ENCODE results near the gene NR1H2. TPM values are rescaled to one million over a fixed set of nuclear protein-coding genes. Genes with fewer than 3 reads are reported as not detected.

The NR1H2 gene
- total and polyA plus RNA-seq, 10 of the 15 experiments (the other 5 are each of a cell fraction or from before 2014, with no cell fraction given): 0.05 to 54.2 (median 35.1) TPM

DNA sequence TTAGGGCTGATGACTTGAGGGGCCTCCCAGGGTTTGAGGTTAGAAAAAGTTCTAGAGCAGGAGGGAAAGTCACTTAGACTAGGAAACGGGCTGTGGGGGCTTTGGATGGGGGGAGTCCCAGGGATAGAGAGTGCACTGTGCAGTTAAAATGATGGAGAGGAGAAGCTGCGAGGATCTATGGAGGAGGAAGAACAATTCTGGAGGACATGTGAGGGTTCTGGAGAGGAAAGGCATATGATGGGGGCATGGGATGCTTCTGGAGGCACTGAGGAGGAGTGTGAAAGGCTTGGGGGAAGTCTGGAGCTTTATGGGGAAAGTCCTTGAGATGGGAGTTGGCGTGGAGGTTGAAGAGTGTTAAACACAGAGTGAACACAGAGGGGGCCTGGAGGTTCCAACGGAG, 49.2 kb upstream of the NR1H2 start:
- TF ChIP-seq, protein P1, sequence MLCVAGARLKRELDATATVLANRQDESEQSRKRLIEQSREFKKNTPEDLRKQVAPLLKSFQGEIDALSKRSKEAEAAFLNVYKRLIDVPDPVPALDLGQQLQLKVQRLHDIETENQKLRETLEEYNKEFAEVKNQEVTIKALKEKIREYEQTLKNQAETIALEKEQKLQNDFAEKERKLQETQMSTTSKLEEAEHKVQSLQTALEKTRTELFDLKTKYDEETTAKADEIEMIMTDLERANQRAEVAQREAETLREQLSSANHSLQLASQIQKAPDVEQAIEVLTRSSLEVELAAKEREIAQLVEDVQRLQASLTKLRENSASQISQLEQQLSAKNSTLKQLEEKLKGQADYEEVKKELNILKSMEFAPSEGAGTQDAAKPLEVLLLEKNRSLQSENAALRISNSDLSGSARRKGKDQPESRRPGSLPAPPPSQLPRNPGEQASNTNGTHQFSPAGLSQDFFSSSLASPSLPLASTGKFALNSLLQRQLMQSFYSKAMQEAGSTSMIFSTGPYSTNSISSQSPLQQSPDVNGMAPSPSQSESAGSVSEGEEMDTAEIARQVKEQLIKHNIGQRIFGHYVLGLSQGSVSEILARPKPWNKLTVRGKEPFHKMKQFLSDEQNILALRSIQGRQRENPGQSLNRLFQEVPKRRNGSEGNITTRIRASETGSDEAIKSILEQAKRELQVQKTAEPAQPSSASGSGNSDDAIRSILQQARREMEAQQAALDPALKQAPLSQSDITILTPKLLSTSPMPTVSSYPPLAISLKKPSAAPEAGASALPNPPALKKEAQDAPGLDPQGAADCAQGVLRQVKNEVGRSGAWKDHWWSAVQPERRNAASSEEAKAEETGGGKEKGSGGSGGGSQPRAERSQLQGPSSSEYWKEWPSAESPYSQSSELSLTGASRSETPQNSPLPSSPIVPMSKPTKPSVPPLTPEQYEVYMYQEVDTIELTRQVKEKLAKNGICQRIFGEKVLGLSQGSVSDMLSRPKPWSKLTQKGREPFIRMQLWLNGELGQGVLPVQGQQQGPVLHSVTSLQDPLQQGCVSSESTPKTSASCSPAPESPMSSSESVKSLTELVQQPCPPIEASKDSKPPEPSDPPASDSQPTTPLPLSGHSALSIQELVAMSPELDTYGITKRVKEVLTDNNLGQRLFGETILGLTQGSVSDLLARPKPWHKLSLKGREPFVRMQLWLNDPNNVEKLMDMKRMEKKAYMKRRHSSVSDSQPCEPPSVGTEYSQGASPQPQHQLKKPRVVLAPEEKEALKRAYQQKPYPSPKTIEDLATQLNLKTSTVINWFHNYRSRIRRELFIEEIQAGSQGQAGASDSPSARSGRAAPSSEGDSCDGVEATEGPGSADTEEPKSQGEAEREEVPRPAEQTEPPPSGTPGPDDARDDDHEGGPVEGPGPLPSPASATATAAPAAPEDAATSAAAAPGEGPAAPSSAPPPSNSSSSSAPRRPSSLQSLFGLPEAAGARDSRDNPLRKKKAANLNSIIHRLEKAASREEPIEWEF (IDR thresholded peaks at IDR 0.05; ENCODE audit: insufficient replicate concordance, low read depth, low read length): no peak
- no peak for TF ChIP-seq ZBED1 (IDR thresholded peaks at IDR 0.05; ENCODE audit: borderline replicate concordance)
- TF ChIP-seq ZNF384 (IDR thresholded peaks at IDR 0.05; ENCODE audit: borderline replicate concordance, low read depth, low read length): no peak
- TF ChIP-seq, protein P2, sequence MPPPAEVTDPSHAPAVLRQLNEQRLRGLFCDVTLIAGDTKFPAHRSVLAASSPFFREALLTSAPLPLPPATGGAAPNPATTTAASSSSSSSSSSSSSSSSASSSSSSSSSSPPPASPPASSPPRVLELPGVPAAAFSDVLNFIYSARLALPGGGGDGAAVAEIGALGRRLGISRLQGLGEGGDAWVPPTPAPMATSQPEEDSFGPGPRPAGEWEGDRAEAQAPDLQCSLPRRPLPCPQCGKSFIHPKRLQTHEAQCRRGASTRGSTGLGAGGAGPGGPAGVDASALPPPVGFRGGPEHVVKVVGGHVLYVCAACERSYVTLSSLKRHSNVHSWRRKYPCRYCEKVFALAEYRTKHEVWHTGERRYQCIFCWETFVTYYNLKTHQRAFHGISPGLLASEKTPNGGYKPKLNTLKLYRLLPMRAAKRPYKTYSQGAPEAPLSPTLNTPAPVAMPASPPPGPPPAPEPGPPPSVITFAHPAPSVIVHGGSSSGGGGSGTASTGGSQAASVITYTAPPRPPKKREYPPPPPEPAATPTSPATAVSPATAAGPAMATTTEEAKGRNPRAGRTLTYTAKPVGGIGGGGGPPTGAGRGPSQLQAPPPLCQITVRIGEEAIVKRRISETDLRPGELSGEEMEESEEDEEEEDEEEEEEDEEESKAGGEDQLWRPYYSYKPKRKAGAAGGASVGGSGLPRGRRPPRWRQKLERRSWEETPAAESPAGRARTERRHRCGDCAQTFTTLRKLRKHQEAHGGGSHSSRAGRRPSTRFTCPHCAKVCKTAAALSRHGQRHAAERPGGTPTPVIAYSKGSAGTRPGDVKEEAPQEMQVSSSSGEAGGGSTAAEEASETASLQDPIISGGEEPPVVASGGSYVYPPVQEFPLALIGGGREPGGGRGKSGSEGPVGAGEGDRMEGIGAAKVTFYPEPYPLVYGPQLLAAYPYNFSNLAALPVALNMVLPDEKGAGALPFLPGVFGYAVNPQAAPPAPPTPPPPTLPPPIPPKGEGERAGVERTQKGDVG (CRISPR knock-in tag; IDR thresholded peaks at IDR 0.05): no peak
- TF ChIP-seq, protein P3, sequence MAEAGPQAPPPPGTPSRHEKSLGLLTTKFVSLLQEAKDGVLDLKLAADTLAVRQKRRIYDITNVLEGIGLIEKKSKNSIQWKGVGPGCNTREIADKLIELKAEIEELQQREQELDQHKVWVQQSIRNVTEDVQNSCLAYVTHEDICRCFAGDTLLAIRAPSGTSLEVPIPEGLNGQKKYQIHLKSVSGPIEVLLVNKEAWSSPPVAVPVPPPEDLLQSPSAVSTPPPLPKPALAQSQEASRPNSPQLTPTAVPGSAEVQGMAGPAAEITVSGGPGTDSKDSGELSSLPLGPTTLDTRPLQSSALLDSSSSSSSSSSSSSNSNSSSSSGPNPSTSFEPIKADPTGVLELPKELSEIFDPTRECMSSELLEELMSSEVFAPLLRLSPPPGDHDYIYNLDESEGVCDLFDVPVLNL (IDR thresholded peaks at IDR 0.05; ENCODE audit: low read depth, low read length): no peak
- TF ChIP-seq BACH1 (IDR thresholded peaks at IDR 0.05; ENCODE audit: borderline replicate concordance): no peak
- TF ChIP-seq KLF5 (IDR thresholded peaks at IDR 0.05; ENCODE audit: partially characterized antibody): no peak
- no peak for TF ChIP-seq HCFC1 (IDR thresholded peaks at IDR 0.05; ENCODE audit: low read length)
- no peak for ATAC-seq
- Histone ChIP-seq H3K9me3 (replicated peaks; ENCODE audit: control insufficient read depth, insufficient read depth, low read length) (no peaks in the 10 kb centered on the region; the same call in 2 of the 3 replicates), H3K27me3 (replicated peaks in 1 of 2; ENCODE audit: control insufficient read depth in 2 of 2, insufficient read depth in 2 of 2, low read length in 1 of 2) (peaks cover 2 to 16% of the 10 kb centered on the region in 2 experiments; a peak in 3 of 4 replicates), H3K79me2 (ENCODE audit: control insufficient read depth, insufficient read depth, low read length) (no peaks in the 10 kb centered on the region), H3K27ac (ENCODE audit: control insufficient read depth, insufficient read depth) (no peak overlapping the region), H2AFZ (ENCODE audit: control insufficient read depth, low read depth, low read length) (no peak overlapping the region), H3K4me1 (ENCODE audit: control insufficient read depth, insufficient read depth, low read length) (peaks cover 18% of the 10 kb centered on the region), H3K4me3 (no peak overlapping the region; the same call in 1 of the 2 replicates), H3K4me2 (ENCODE audit: control insufficient read depth, insufficient read depth) (no peak overlapping the region), H4K20me1 (ENCODE audit: control insufficient read depth, insufficient read depth) (peaks cover 4% of the 10 kb centered on the region; the same call in 1 of the 2 replicates), H3K9ac (ENCODE audit: control insufficient read depth, insufficient read depth, low read length) (no peak overlapping the region), H3K36me3 (ENCODE audit: control insufficient read depth in 2 of 2, insufficient read depth in 2 of 2, low read length in 1 of 2) (no peaks in the 10 kb centered on the region)
- RAD21 ChIA-PET (ENCODE audit: unreplicated experiment): no interaction called here
- BruUV-seq (replicated peaks): no TSS peak
- no peak for FAIRE-seq
- POLR2A ChIA-PET: no interaction called here
- SMC1A ChIA-PET (ENCODE audit: uncharacterized antibody, unreplicated experiment): no interaction called here
- WGBS (ENCODE audit: insufficient coverage, insufficient replicate concordance, low lambda C conversion rate, missing lambda C conversion rate): 11% methylated on average over 4 of the region's 4 CpGs
- in situ Hi-C loops (cut with MboI) (loop anchor here (25.0 kb wide), 1 partner anchor 1035 kb away; the partner anchor contains the start of genes CLDND2, ETFB and NKG7), intact Hi-C loops (cut with micrococcal nuclease; ENCODE audit: unreplicated experiment) (no loop called here)
- DNase-seq (ENCODE audit: low read depth, low spot score): no peak
- CTCF ChIA-PET: no interaction called here

Data from GM12878 (cell line).